Stimulated activated CD8-positive, alpha-beta memory T cell treated with anti-CD3 and anti-CD28 coated beads, Interleukin-12 subunit alpha, Interleukin-12 subunit beta, amount 100 ng/mL, for 1 hour (primary cell): ENCODE results near the gene CFAP74.
A peak's percentile ranks its signal among the peaks of the same experiment; 100 is the strongest.

Experiments
- DNase-seq: peaks from one replicate; pipeline ENCODE4 v3.0.0-alpha.2; 2020; ENCODE audit warnings: low read depth

CFAP74 gene

GRCh38 chr1:1928231-1929101 lies 75.1 kb downstream of the CFAP74 start:
- DNase-seq = no peak

GRCh38 chr1:1927751-1928150 lies 75.8 kb downstream of the CFAP74 start:
- DNase-seq = no peak

GRCh38 chr1:1926886-1927660 lies 76.5 kb downstream of the CFAP74 start:
- no peak for DNase-seq

- no peak for DNase-seq
Observed at GRCh38 chr1:1926346-1926811, 77.2 kb downstream of the CFAP74 start.

GRCh38 chr1:1925437-1926345 lies 77.9 kb downstream of the CFAP74 start:
- no peak for DNase-seq

GRCh38 chr1:1924849-1925248 lies 78.7 kb downstream of the CFAP74 start:
- DNase-seq = no peak

- DNase-seq = no peak
Observed at GRCh38 chr1:1924386-1924785, 79.2 kb downstream of the CFAP74 start.

- no peak for DNase-seq
Observed at GRCh38 chr1:1922956-1923833, 80.4 kb downstream of the CFAP74 start.

GRCh38 chr1:1922702-1922955 lies 81.0 kb downstream of the CFAP74 start:
- DNase-seq = no peak

- DNase-seq = no peak
Observed at GRCh38 chr1:1921901-1922701, 81.5 kb downstream of the CFAP74 start.

- no peak for DNase-seq
Observed at GRCh38 chr1:1921459-1921862, 82.1 kb downstream of the CFAP74 start.

- DNase-seq = no peak
Observed at GRCh38 chr1:1920608-1921458, 82.8 kb downstream of the CFAP74 start.

- no peak for DNase-seq
Observed at GRCh38 chr1:1920057-1920607, 83.5 kb downstream of the CFAP74 start.

- peak; percentile 99 for DNase-seq
Observed at GRCh38 chr1:1919304-1920056, 84.1 kb downstream of the CFAP74 start.

GRCh38 chr1:1918901-1919303 lies 84.7 kb downstream of the CFAP74 start, which contains the start of gene TMEM52:
TMEM52 (minus strand) TSS chr1:1919279; CDS start chr1:1919265, 14 bp downstream.
- DNase-seq = no peak

GRCh38 chr1:1917995-1918900 lies 85.3 kb downstream of the CFAP74 start:
- DNase-seq = no peak

GRCh38 chr1:1917304-1917976 lies 86.1 kb downstream of the CFAP74 start:
- DNase-seq = no peak
